KG1 (cell line): ENCODE measurements around the gene MS4A2.
A peak's percentile ranks its signal among the peaks of the same experiment; 100 is the strongest.
"Not testable (repeated sequence)": the region's sequence is repeated elsewhere in the genome, so short reads cannot be mapped to it uniquely, and the experiment has no call there.

Experiments
- DNase-seq: peaks from one replicate; lab custom pipeline; 2025; lab: John Stamatoyannopoulos, UW

The MS4A2 gene

GRCh38 chr11:60088364-60088763 is at the start of gene MS4A2:
MS4A2 (plus strand) TSS chr11:60088664; CDS start chr11:60088766, 102 bp downstream.
- no peak for DNase-seq

GRCh38 chr11:60040109-60040508 is 48.4 kb upstream of the MS4A2 start, which contains the start of gene OOSP2:
OOSP2 (plus strand) TSS chr11:60040409; CDS start chr11:60040460, 51 bp downstream.
- DNase-seq: no peak

GRCh38 chr11:60050422-60050821 is 38.0 kb upstream of the MS4A2 start:
- DNase-seq: not testable (repeated sequence)

GRCh38 chr11:60050839-60051238 is 37.6 kb upstream of the MS4A2 start:
- not testable (repeated sequence) for DNase-seq

GRCh38 chr11:60056349-60056969 is 32.0 kb upstream of the MS4A2 start, which contains the start of gene MS4A3:
MS4A3 (plus strand) TSS chr11:60056665; CDS start chr11:60061161, 4,496 bp downstream.
- no peak for DNase-seq

- no peak for DNase-seq
Measured at GRCh38 chr11:60059052-60059451, 29.4 kb upstream of the MS4A2 start.

- no peak for DNase-seq
Measured at GRCh38 chr11:60059521-60060240, 28.8 kb upstream of the MS4A2 start.

DNA sequence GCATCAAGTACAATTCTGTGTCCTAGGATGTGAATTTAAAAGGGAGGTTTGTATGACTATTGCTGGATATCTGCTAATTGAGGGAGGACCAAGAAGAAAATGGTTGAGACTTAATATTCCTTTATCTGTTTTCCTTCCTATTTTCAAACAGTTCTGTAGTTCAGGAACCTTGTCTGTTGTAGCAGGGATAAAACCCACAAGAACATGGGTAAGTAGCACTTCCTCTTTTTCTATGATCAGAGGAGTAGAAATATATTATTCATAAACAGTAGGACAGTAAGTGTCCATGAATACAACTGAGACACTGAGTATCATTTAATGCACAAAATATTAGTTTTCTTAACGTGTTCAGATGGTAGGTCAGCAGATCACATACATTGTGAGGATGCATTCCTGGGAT is 24.4 kb upstream of the MS4A2 start:
- DNase-seq: peak; percentile 40

- DNase-seq: no peak
Measured at GRCh38 chr11:60065801-60066200, 22.7 kb upstream of the MS4A2 start.

DNA sequence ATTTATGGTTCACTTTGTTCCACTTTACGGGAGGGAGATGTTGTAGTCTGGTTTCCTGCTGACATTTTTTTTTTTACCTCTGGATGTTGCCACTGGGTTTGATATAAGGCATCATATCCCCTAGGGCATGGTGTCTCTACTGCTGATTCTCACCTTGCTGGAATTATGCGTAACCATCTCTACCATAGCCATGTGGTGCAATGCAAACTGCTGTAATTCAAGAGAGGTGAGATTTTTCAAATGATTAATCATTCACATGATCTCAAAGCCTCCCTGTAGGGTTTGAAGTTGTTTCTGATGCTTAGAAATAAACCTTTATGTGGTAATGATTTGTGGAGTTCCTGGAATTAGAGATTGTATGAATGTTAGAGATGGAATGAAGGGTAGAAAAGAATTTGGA is 19.0 kb upstream of the MS4A2 start:
- DNase-seq: no peak

GRCh38 chr11:60071644-60072043 is 16.8 kb upstream of the MS4A2 start:
- DNase-seq: not testable (repeated sequence)

GRCh38 chr11:60077216-60077817 is 11.1 kb upstream of the MS4A2 start:
- no peak for DNase-seq

GRCh38 chr11:60077981-60078380 is 10.5 kb upstream of the MS4A2 start:
- DNase-seq: no peak

DNA sequence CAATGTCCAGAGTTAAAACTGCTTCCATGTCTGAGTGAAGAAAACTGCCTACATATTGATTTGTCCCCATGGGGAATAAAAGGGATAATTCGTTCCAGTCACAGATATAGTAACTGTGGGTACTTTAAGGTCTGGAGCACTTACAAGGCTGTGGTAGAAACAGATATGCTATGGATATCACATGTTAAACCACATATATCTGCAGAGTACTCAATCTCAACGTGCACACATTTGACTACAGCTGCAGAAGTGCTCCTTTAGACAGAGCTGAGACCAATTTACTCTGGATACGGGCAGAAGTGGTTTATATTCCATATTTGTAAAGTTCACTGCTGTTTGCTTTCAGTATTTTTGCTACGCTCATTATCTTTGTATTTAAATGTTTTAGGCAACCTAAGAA is 9.7 kb upstream of the MS4A2 start:
- DNase-seq: no peak

GRCh38 chr11:60080535-60080934 is 7.9 kb upstream of the MS4A2 start:
- no peak for DNase-seq

GRCh38 chr11:60084631-60085273 is 3.7 kb upstream of the MS4A2 start:
- DNase-seq: no peak

DNA sequence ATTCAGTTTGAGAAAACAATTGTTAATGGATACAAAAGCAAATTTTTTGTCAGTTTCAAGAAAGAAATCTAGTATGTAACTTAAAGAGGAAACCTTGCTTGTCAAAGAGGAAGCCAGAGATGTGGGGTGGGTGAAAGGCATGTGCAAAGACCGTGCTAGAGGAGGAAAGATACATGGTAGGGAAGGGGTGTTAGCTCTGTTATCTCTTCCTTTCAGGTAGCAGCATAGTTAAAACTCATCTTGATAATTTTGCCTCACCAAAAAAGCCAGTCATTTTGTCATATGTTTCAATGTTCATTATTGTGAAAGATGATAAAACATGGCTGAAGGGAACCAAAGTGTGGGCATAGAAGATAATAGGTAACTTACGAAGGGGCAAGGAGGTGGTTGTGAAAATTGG is 2.6 kb upstream of the MS4A2 start:
- no peak for DNase-seq

DNA sequence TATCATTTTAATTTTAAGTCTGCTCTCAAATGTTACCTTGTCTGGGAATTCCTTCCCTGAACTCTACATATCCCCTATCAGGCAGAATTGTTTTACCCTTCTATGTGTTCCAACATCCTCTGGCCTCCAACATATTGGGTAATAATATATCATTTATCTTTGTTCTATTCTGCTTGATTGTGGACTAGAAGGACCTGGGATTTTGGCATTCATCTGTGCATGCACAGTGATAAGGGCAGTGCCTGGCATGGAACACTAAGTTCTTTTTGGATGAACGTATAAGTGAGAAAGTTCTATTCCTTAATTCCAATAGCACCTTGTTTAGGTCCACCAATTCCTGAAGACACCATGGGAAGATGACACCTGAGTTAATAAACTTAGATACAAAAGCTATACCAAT is 1.2 kb upstream of the MS4A2 start:
- no peak for DNase-seq

DNA sequence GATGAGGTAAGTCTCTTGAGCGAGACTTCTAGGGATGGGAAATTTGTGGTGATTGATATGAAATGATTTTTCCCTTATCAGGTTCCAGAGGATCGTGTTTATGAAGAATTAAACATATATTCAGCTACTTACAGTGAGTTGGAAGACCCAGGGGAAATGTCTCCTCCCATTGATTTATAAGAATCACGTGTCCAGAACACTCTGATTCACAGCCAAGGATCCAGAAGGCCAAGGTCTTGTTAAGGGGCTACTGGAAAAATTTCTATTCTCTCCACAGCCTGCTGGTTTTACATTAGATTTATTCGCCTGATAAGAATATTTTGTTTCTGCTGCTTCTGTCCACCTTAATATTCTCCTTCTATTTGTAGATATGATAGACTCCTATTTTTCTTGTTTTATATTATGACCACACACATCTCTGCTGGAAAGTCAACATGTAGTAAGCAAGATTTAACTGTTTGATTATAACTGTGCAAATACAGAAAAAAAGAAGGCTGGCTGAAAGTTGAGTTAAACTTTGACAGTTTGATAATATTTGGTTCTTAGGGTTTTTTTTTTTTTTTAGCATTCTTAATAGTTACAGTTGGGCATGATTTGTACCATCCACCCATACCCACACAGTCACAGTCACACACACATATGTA is 7.1 kb downstream of the MS4A2 start:
- DNase-seq: no peak

DNA sequence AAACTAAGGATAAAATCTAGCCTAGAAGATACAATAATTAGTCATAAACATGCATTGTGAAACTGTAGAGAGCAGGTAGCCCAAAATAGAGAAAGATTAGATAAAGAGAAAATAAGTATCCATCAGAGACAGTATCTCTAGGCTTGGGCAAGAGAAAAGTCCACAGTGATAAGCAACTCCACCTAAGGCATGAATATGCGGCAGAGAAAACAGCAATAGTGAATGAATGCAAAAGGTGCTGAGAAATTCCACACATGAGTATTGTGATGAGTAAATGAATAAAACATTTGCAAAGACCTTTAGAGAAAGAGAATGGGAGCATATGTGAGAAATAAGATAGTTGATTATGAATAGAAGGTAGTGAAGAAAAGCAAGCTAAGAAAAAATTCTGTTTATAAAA is 8.7 kb downstream of the MS4A2 start:
- no peak for DNase-seq

- no peak for DNase-seq
Measured at GRCh38 chr11:60098508-60098907, 10.0 kb downstream of the MS4A2 start.

GRCh38 chr11:60100516-60100915 is 12.1 kb downstream of the MS4A2 start:
- no peak for DNase-seq
